ENCODE results near the gene FERMT3. TPM values are rescaled to one million over a fixed set of nuclear protein-coding genes. Genes with fewer than 3 reads are reported as not detected.

FERMT3 gene
- total and polyA plus RNA-seq, 2 of the 13 experiments (the other 11 are each of a cell fraction or from before 2014, with no cell fraction given) = 0.29 TPM; not detected in 1

GRCh38 chr11:64246871-64247728 is 40.6 kb downstream of the FERMT3 start, which contains the start of gene PPP1R14B (continued):
- TF ChIP-seq PLSCR1 (CRISPR knock-in tag; IDR thresholded peaks at IDR 0.05; ENCODE audit: borderline replicate concordance) (no peak), CCDC6 (CRISPR knock-in tag; IDR thresholded peaks at IDR 0.05) (no peak), POLR2AphosphoS2 (IDR thresholded peaks at IDR 0.05; ENCODE audit: low read depth, low read length) (no peak), ZNF749 (CRISPR knock-in tag; IDR thresholded peaks at IDR 0.05; ENCODE audit: borderline replicate concordance) (no peak; the same call in 1 of the 2 replicates), RNF2 (conservative IDR thresholded peaks at IDR 0.05; ENCODE audit: low read depth) (no peak), ZNF615 (CRISPR knock-in tag; IDR thresholded peaks at IDR 0.05; ENCODE audit: borderline replicate concordance) (no peak), HCFC1 (IDR thresholded peaks at IDR 0.05; ENCODE audit: low read depth, low read length) (peak; percentile 83), ZNF740 (CRISPR knock-in tag; IDR thresholded peaks at IDR 0.05) (no peak), TBL1XR1 (IDR thresholded peaks at IDR 0.05; ENCODE audit: borderline replicate concordance, low read length, partially characterized antibody) (peak; percentile 6), SALL2 (CRISPR knock-in tag; IDR thresholded peaks at IDR 0.05) (0 out of 2 replicates have a peak, but pooled peaks have one; percentile 15), ATM (IDR thresholded peaks at IDR 0.05; ENCODE audit: borderline replicate concordance) (no peak), TAF1 (CRISPR knock-in tag; IDR thresholded peaks at IDR 0.05) (peak; percentile 77), ZZZ3 (CRISPR knock-in tag; IDR thresholded peaks at IDR 0.05; ENCODE audit: borderline replicate concordance) (no peak), ARNT (IDR thresholded peaks at IDR 0.05) (no peak), MTA1 (CRISPR knock-in tag; IDR thresholded peaks at IDR 0.05; ENCODE audit: borderline replicate concordance) (no peak), BRD4 (CRISPR knock-in tag; IDR thresholded peaks at IDR 0.05) (no peak), ZNF713 (CRISPR knock-in tag; IDR thresholded peaks at IDR 0.05) (0 out of 2 replicates have a peak, but pooled peaks have one; percentile 33), ZBTB34 (CRISPR knock-in tag; IDR thresholded peaks at IDR 0.05) (0 out of 2 replicates have a peak, but pooled peaks have one; percentile 12), SOX6 (IDR thresholded peaks at IDR 0.05) (no peak), SOX6 (CRISPR knock-in tag; IDR thresholded peaks at IDR 0.05) (no peak; the same call in 1 of the 2 replicates), KLF9 (CRISPR knock-in tag; IDR thresholded peaks at IDR 0.05; ENCODE audit: low read depth) (0 out of 2 replicates have a peak, but pooled peaks have one; percentile 81), ZNF777 (CRISPR knock-in tag; IDR thresholded peaks at IDR 0.05) (no peak; the same call in 1 of the 2 replicates), ZNF317 (CRISPR knock-in tag; IDR thresholded peaks at IDR 0.05) (no peak), CENPX (CRISPR knock-in tag; IDR thresholded peaks at IDR 0.05) (no peak), ZSCAN22 (CRISPR knock-in tag; IDR thresholded peaks at IDR 0.05) (no peak), ZNF564 (CRISPR knock-in tag; IDR thresholded peaks at IDR 0.05) (no peak), RFX3 (CRISPR knock-in tag; IDR thresholded peaks at IDR 0.05) (no peak), ATRX (CRISPR knock-in tag; IDR thresholded peaks at IDR 0.05; ENCODE audit: borderline replicate concordance) (no peak), MAX (IDR thresholded peaks at IDR 0.05) (peak; percentile 80), NFIC (IDR thresholded peaks at IDR 0.05; ENCODE audit: low read length) (no peak), ZFP36L1 (CRISPR knock-in tag; IDR thresholded peaks at IDR 0.05) (no peak)
